Astrocyte of the spinal cord (primary cell): ENCODE data around the gene SMOC2.
"Not testable (repeated sequence)": the region's sequence is repeated elsewhere in the genome, so short reads cannot be mapped to it uniquely, and the experiment has no call there.

Experiments used
- DNase-seq: peaks from one replicate; pipeline ENCODE4 v3.0.0; 2011; ENCODE audit warnings: low read depth, low spot score
- H3K4me3 ChIP-seq: 2 replicates; pipeline ENCODE4 v1.5.1; 2011; ENCODE audit warnings: low read depth, mild to moderate bottlenecking, low read length, moderate library complexity
- CTCF ChIP-seq: IDR thresholded peaks from 2 replicates; pipeline ENCODE4 v1.5.1; 2012; ENCODE audit warnings: low read depth, mild to moderate bottlenecking, low read length, inconsistent platforms
- in situ Hi-C: cut with HindIII; loops from 2 replicates; pipeline ENCODE4 v1.10.0; 2017; ENCODE audit warnings: low sequenced_read_pairs

SMOC2 gene

GRCh38 chr6:168700880-168701279 is 259.9 kb downstream of the SMOC2 start:
- no peak for DNase-seq
- no peak overlapping the region for H3K4me3 ChIP-seq
- in situ Hi-C loops, result no loop called here
- TF ChIP-seq CTCF, result no peak

GRCh38 chr6:168703990-168704389 is 263.0 kb downstream of the SMOC2 start:
- no peak for DNase-seq
- TF ChIP-seq CTCF, result no peak
- in situ Hi-C loops, result no loop called here

GRCh38 chr6:168704678-168705077 is 263.7 kb downstream of the SMOC2 start:
- DNase-seq, result no peak
- in situ Hi-C loops, result no loop called here
- no peak overlapping the region for H3K4me3 ChIP-seq
- no peak for TF ChIP-seq CTCF

More at GRCh38 chr6:168703990-168704389, 263.0 kb downstream of the SMOC2 start:
- H3K4me3 ChIP-seq, result no peak overlapping the region

- DNase-seq, in situ Hi-C loops: not testable (repeated sequence)
These were observed 264.3 kb downstream of the SMOC2 start for GRCh38 chr6:168705271-168705670.

GRCh38 chr6:168706471-168707177 is 265.6 kb downstream of the SMOC2 start:
- H3K4me3 ChIP-seq, result no peak overlapping the region
- in situ Hi-C loops, result no loop called here
- no peak for DNase-seq
- no peak for TF ChIP-seq CTCF

More at GRCh38 chr6:168705271-168705670, 264.3 kb downstream of the SMOC2 start:
- not testable (repeated sequence) for H3K4me3 ChIP-seq

- no peak for DNase-seq
- TF ChIP-seq CTCF, result no peak
- in situ Hi-C loops, result no loop called here
- no peak overlapping the region for H3K4me3 ChIP-seq
These were observed 267.5 kb downstream of the SMOC2 start for GRCh38 chr6:168708526-168708925.

GRCh38 chr6:168708984-168709383 is 268.0 kb downstream of the SMOC2 start:
- TF ChIP-seq CTCF, result no peak
- in situ Hi-C loops, result no loop called here
- DNase-seq, result no peak
- H3K4me3 ChIP-seq, result no peak overlapping the region
